Prostate gland (tissue), 2 donors: ENCODE data around the gene HOXD9. TPM values are rescaled to one million over a fixed set of nuclear protein-coding genes. Genes with fewer than 3 reads are reported as not detected.

ENCODE experiments used
- DNase-seq: peaks from one replicate; pipeline ENCODE4 v3.0.0-alpha.2; 2019; ENCODE audit warnings: low spot score
- H3K27ac ChIP-seq, 2 donors: fragments of 200-600 bp; sonication (generic); 2 replicates each; pipeline ENCODE4 v1.5.1; 2017 to 2019
- H3K27me3 ChIP-seq: fragments of 200-600 bp; sonication (generic); replicated peaks from 2 replicates; pipeline ENCODE4 v1.5.1; 2019; ENCODE audit not compliant: insufficient read depth
- H3K36me3 ChIP-seq, 2 donors: fragments of 200-600 bp; sonication (generic); 1 replicate in 1 of 2; 2 replicates in 1 of 2; pipeline versions ENCODE4 v1.5.1 to v1.8.1; 2017 to 2019
- H3K4me1 ChIP-seq: fragments of 200-600 bp; sonication (generic); replicated peaks from 2 replicates; pipeline ENCODE4 v1.5.1; 2019
- H3K4me3 ChIP-seq, 2 donors: fragments of 200-600 bp; sonication (generic); 2 replicates each; pipeline ENCODE4 v1.5.1; 2017 to 2019
- H3K9me3 ChIP-seq: fragments of 200-600 bp; sonication (generic); 2 replicates; pipeline ENCODE4 v1.5.1; 2017
- CTCF ChIP-seq, 4 experiments: fragments of 200-600 bp in 2 of 4; fragments of 450-650 bp in 2 of 4; sonication (generic) in 2 of 4; IDR thresholded peaks; 1 replicate in 3 of 4; 2 replicates in 1 of 4; pipeline ENCODE4 v1.5.1; 2016 to 2019; ENCODE audit warnings: antibody characterized with exemption in 4 of 4, mild to moderate bottlenecking in 2 of 4, moderate library complexity in 2 of 4
- POLR2A ChIP-seq: fragments of 450-650 bp; IDR thresholded peaks from one replicate; pipeline ENCODE4 v1.6.1; 2016; ENCODE audit warnings: antibody characterized with exemption, mild to moderate bottlenecking
- POLR2AphosphoS5 ChIP-seq: sonication (generic); formaldehyde crosslinking; IDR thresholded peaks from one replicate; pipeline ENCODE4 v1.6.1; 2017; ENCODE audit warnings: antibody characterized with exemption
- WGBS: methylation state at CpG from one replicate; pipeline ENCODE4 v1.1.5; 2018; 5-methylcytosine and 5-hydroxymethylcytosine counted together
- intact Hi-C: fragments of 100-400 bp; cut with DNase I; formaldehyde crosslinking; loops from one replicate; pipeline ENCODE4 v1.14.2; 2022
- total RNA-seq, 2 donors: library from RNA; depleted of rRNA; stranded (reverse); fragments of >200 nt; gene quantifications; one replicate each; pipeline ENCODE4 v1.1.0, GENCODE V29; 2016

Gene HOXD9
- total RNA-seq, 2 donors from 2014 or later, result 5.9 to 29.1 TPM

DNA sequence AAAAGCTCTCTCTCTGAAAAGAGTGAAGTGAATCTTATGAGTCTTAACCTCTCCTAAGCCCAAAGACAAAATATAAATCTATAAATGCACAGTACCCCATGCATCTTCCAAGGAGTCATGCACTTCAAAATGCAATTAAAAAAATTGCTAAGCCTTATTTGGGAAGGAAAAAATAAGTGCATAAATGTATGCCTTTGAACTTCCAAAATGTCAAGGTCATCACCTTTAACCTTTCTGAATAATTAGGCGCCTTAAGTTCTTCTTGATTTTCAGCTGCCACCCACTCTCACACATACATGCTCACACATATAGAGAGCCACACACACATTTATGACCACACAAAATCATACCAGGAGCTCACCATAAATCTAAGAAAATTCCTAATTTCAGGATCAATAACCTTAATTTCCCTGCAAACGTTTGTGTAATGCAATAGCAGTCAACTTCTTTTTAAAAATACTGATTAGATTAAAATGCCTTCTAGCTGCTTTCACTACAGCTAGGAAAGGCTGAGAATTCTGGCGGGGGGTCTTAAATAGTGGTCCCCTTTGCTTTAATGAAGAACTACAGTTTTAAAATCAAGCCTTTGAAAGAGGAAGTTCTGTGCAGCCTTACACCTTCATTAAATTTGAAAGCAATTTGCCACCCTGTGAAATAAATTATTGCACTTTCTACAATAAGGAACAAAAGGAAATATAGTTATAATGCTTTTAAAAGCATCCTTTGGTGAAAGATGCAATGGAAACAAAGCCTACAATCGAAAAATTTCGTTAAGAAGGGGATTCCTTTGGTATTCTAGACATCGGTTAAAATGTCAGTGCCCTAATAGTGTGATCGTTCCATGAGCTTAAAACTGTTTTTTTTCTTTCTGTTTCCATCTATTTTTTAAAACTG lies 11.9 kb upstream of the HOXD9 start:
- Histone ChIP-seq H3K4me1 (no peaks in the 10 kb centered on the region), H3K4me3 (no peak overlapping the region)

DNA sequence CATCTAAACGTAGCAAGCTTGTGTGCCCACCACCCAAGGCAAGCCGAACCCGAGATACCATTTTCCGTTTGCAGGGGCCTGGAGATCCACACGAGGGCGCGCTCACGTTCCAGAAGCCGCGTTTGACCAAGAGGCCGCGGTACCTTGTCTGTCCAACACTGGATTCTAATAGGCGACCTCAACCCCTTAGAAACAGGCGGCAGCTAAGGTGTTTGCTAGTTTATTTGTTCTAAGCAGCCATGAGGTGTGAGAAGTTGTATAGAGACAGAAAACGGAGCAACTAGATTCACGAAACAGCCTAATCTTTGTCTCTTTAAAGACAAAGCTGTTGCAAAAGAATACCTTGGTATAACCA lies 11.2 kb upstream of the HOXD9 start:
- Histone ChIP-seq H3K9me3 (no peaks in the 10 kb centered on the region), H3K27ac (peak overlapping the region in 1 of 2 donors; percentile 4), H3K4me1 (no peaks in the 10 kb centered on the region), H3K27me3 (peaks cover 15% of the 10 kb centered on the region), H3K4me3 (no peak overlapping the region), H3K36me3 (no peaks in the 10 kb centered on the region)
- WGBS, result 16% methylated on average over 16 of the region's 16 CpGs
- TF ChIP-seq POLR2AphosphoS5 (peak; percentile 40), CTCF (IDR thresholded peaks at IDR 0.05) (peak in 3 of 4 experiments; percentile 39 to 52 (median 50)), POLR2A (no peak)
- DNase-seq, result no peak
- intact Hi-C loops, result no loop called here

More for the DNA sequence above, 11.9 kb upstream of the HOXD9 start:
- H3K27ac ChIP-seq, result no peak overlapping the region
- H3K9me3 ChIP-seq, result no peaks in the 10 kb centered on the region
- no peak for DNase-seq
- intact Hi-C loops, result no loop called here
- WGBS, result 31% methylated on average over 7 of the region's 7 CpGs
- no peak for TF ChIP-seq POLR2AphosphoS5
- TF ChIP-seq POLR2A, result no peak
- no peak for TF ChIP-seq CTCF (IDR thresholded peaks at IDR 0.05)
- peaks cover 17% of the 10 kb centered on the region for H3K27me3 ChIP-seq
- H3K36me3 ChIP-seq, result no peaks in the 10 kb centered on the region

DNA sequence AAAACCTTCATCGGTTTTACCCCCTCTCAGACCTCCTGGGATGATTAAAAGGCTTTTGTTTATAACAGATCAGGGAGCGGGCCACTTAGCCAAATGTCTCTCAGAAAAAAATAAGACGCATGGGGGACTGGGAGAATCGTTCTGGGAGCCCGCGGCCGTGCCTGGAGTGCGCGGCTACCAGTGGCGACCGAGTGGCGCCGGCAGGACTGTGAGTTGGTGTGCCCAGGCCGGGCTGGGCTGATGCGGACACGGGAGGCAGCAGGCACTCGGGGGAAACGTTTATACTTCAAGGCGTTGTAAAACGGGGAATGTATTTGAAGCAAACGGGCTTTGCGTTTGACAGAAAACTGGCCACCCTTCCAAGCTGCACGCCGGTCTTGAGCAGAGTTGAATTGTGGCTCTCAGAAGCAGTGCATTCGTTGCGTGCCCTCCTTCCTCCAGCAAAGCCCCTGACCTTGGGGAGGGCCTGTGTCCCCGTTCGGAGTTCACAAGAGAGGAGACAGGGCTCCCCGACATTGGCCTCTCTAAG lies 10.6 kb upstream of the HOXD9 start:
- H3K9me3 ChIP-seq, result no peaks in the 10 kb centered on the region
- peak overlapping the region; percentile 1 to 8 for H3K4me3 ChIP-seq
- intact Hi-C loops, result no loop called here
- TF ChIP-seq POLR2AphosphoS5 (no peak), POLR2A (no peak), CTCF (IDR thresholded peaks at IDR 0.05) (no peak)
- no peak for DNase-seq
- H3K27me3 ChIP-seq, result peaks cover 12% of the 10 kb centered on the region
- no peaks in the 10 kb centered on the region for H3K36me3 ChIP-seq
- H3K27ac ChIP-seq, result peak overlapping the region in 1 of 2 donors; percentile 6
- no peaks in the 10 kb centered on the region for H3K4me1 ChIP-seq
- 28% methylated on average over 29 of the region's 29 CpGs for WGBS

GRCh38 chr2:176112375-176113302 lies 9.9 kb upstream of the HOXD9 start:
- no peaks in the 10 kb centered on the region for H3K36me3 ChIP-seq
- peaks cover 13% of the 10 kb centered on the region for H3K27me3 ChIP-seq
- peak overlapping the region; percentile 1 to 8 for H3K4me3 ChIP-seq
- no peaks in the 10 kb centered on the region for H3K9me3 ChIP-seq
- DNase-seq, result no peak
- TF ChIP-seq POLR2A (no peak), POLR2AphosphoS5 (no peak), CTCF (IDR thresholded peaks at IDR 0.05) (no peak)
- peak overlapping the region; percentile 6 to 15 for H3K27ac ChIP-seq
- WGBS, result 37% methylated on average over 37 of the region's 40 CpGs
- H3K4me1 ChIP-seq, result no peaks in the 10 kb centered on the region
- intact Hi-C loops, result no loop called here
